GM12891 (cell line): ENCODE measurements around the gene PIP4K2A.

Experiments used
- POLR2A ChIP-seq: IDR thresholded peaks from 2 replicates; pipeline ENCODE4 v1.6.1; 2011; ENCODE audit warnings: low read depth, low read length, control low read depth
- POLR2AphosphoS5 ChIP-seq: IDR thresholded peaks from 2 replicates; pipeline ENCODE4 v1.6.1; 2011; ENCODE audit warnings: low read depth, low read length, control low read depth
- POU2F2 ChIP-seq: IDR thresholded peaks from 2 replicates; pipeline ENCODE4 v1.6.1; 2011; ENCODE audit warnings: low read depth, mild to moderate bottlenecking, control low read depth, low read length, moderate library complexity
- SPI1 ChIP-seq: IDR thresholded peaks from 2 replicates; pipeline ENCODE4 v1.6.1; 2011; ENCODE audit warnings: low read depth, low read length, control low read depth
- TAF1 ChIP-seq: IDR thresholded peaks from 2 replicates; pipeline ENCODE4 v1.6.1; 2011; ENCODE audit warnings: low read depth, low read length, control low read depth

GRCh38 chr10:22531008-22531407 lies 183.4 kb downstream of the PIP4K2A start:
- no peak for TF ChIP-seq POLR2A
- TF ChIP-seq POU2F2, result no peak
- TF ChIP-seq SPI1, result no peak
- no peak for TF ChIP-seq TAF1
- no peak for TF ChIP-seq POLR2AphosphoS5
